ENCODE measurements around the gene BMPER.
"Not testable (repeated sequence)": the region's sequence is repeated elsewhere in the genome, so short reads cannot be mapped to it uniquely, and the experiment has no call there.

The BMPER gene

GRCh38 chr7:34158368-34159153 is 253.2 kb downstream of the BMPER start:
- H3K36me3 ChIP-seq (ENCODE audit: control insufficient read depth, insufficient read depth, low read length): no peaks in the 10 kb centered on the region
- no peak overlapping the region for H3K27ac ChIP-seq (ENCODE audit: low read depth, low read length)
- no peak overlapping the region for H3K4me3 ChIP-seq (ENCODE audit: low read length)
- H3K27me3 ChIP-seq (ENCODE audit: control insufficient read depth, insufficient read depth, low read length): no peaks in the 10 kb centered on the region
- H3K9ac ChIP-seq (ENCODE audit: low read length): no peak overlapping the region
- H3K4me1 ChIP-seq (ENCODE audit: control insufficient read depth, insufficient read depth, low read length): no peaks in the 10 kb centered on the region

- H3K27me3 ChIP-seq (ENCODE audit: control insufficient read depth, insufficient read depth, low read length): no peaks in the 10 kb centered on the region
- no peaks in the 10 kb centered on the region for H3K4me1 ChIP-seq (ENCODE audit: control insufficient read depth, insufficient read depth, low read length)
- H3K27ac ChIP-seq (ENCODE audit: low read depth, low read length): no peak overlapping the region
- H3K4me3 ChIP-seq (ENCODE audit: low read length): no peak overlapping the region
- no peak overlapping the region for H3K9ac ChIP-seq (ENCODE audit: low read length)
- H3K36me3 ChIP-seq (ENCODE audit: control insufficient read depth, insufficient read depth, low read length): no peaks in the 10 kb centered on the region
These were observed 255.0 kb downstream of the BMPER start for GRCh38 chr7:34160261-34160752.

GRCh38 chr7:34162027-34162565 is 256.8 kb downstream of the BMPER start:
- no peak overlapping the region for H3K9ac ChIP-seq (ENCODE audit: low read length)
- H3K4me3 ChIP-seq (ENCODE audit: low read length): no peak overlapping the region
- no peak overlapping the region for H3K27ac ChIP-seq (ENCODE audit: low read depth, low read length)
- H3K36me3 ChIP-seq (ENCODE audit: control insufficient read depth, insufficient read depth, low read length): no peaks in the 10 kb centered on the region
- H3K27me3 ChIP-seq (ENCODE audit: control insufficient read depth, insufficient read depth, low read length): no peaks in the 10 kb centered on the region
- no peaks in the 10 kb centered on the region for H3K4me1 ChIP-seq (ENCODE audit: control insufficient read depth, insufficient read depth, low read length)

GRCh38 chr7:34162677-34163076 is 257.3 kb downstream of the BMPER start:
- H3K4me3 ChIP-seq (ENCODE audit: low read length): no peak overlapping the region
- no peak overlapping the region for H3K27ac ChIP-seq (ENCODE audit: low read depth, low read length)
- no peaks in the 10 kb centered on the region for H3K4me1 ChIP-seq (ENCODE audit: control insufficient read depth, insufficient read depth, low read length)

GRCh38 chr7:34163956-34164355 is 258.6 kb downstream of the BMPER start:
- no peaks in the 10 kb centered on the region for H3K27me3 ChIP-seq (ENCODE audit: control insufficient read depth, insufficient read depth, low read length)
- H3K27ac ChIP-seq (ENCODE audit: low read depth, low read length): no peak overlapping the region
- no peaks in the 10 kb centered on the region for H3K36me3 ChIP-seq (ENCODE audit: control insufficient read depth, insufficient read depth, low read length)
- no peaks in the 10 kb centered on the region for H3K4me1 ChIP-seq (ENCODE audit: control insufficient read depth, insufficient read depth, low read length)
- H3K4me3 ChIP-seq (ENCODE audit: low read length): no peak overlapping the region
- no peak overlapping the region for H3K9ac ChIP-seq (ENCODE audit: low read length)

More at GRCh38 chr7:34162677-34163076, 257.3 kb downstream of the BMPER start:
- H3K9ac ChIP-seq (ENCODE audit: low read length): no peak overlapping the region
- H3K36me3 ChIP-seq (ENCODE audit: control insufficient read depth, insufficient read depth, low read length): no peaks in the 10 kb centered on the region
- H3K27me3 ChIP-seq (ENCODE audit: control insufficient read depth, insufficient read depth, low read length): no peaks in the 10 kb centered on the region

GRCh38 chr7:34165466-34165865 is 260.1 kb downstream of the BMPER start:
- no peaks in the 10 kb centered on the region for H3K36me3 ChIP-seq (ENCODE audit: control insufficient read depth, insufficient read depth, low read length)
- no peaks in the 10 kb centered on the region for H3K27me3 ChIP-seq (ENCODE audit: control insufficient read depth, insufficient read depth, low read length)
- no peak overlapping the region for H3K27ac ChIP-seq (ENCODE audit: low read depth, low read length)
- no peak overlapping the region for H3K4me3 ChIP-seq (ENCODE audit: low read length)
- H3K4me1 ChIP-seq (ENCODE audit: control insufficient read depth, insufficient read depth, low read length): no peaks in the 10 kb centered on the region
- no peak overlapping the region for H3K9ac ChIP-seq (ENCODE audit: low read length)

- no peak overlapping the region for H3K27ac ChIP-seq (ENCODE audit: low read depth, low read length)
- no peaks in the 10 kb centered on the region for H3K27me3 ChIP-seq (ENCODE audit: control insufficient read depth, insufficient read depth, low read length)
- no peaks in the 10 kb centered on the region for H3K4me1 ChIP-seq (ENCODE audit: control insufficient read depth, insufficient read depth, low read length)
- no peak overlapping the region for H3K9ac ChIP-seq (ENCODE audit: low read length)
- no peak overlapping the region for H3K4me3 ChIP-seq (ENCODE audit: low read length)
- no peaks in the 10 kb centered on the region for H3K36me3 ChIP-seq (ENCODE audit: control insufficient read depth, insufficient read depth, low read length)
These were observed 260.7 kb downstream of the BMPER start for GRCh38 chr7:34165927-34166550.

GRCh38 chr7:34168013-34168412 is 262.7 kb downstream of the BMPER start:
- Histone ChIP-seq H3K9ac (ENCODE audit: low read length) (no peak overlapping the region), H3K4me3 (ENCODE audit: low read length) (no peak overlapping the region), H3K4me1 (ENCODE audit: control insufficient read depth, insufficient read depth, low read length) (no peaks in the 10 kb centered on the region), H3K27ac (ENCODE audit: low read depth, low read length) (no peak overlapping the region), H3K36me3 (ENCODE audit: control insufficient read depth, insufficient read depth, low read length) (no peaks in the 10 kb centered on the region), H3K27me3 (ENCODE audit: control insufficient read depth, insufficient read depth, low read length) (no peaks in the 10 kb centered on the region)

GRCh38 chr7:34174688-34175616 is 269.6 kb downstream of the BMPER start:
- H3K27ac ChIP-seq (ENCODE audit: low read depth, low read length); H3K4me1 ChIP-seq (ENCODE audit: control insufficient read depth, insufficient read depth, low read length); H3K27me3 ChIP-seq (ENCODE audit: control insufficient read depth, insufficient read depth, low read length); H3K4me3 ChIP-seq (ENCODE audit: low read length); H3K9ac ChIP-seq (ENCODE audit: low read length); H3K36me3 ChIP-seq (ENCODE audit: control insufficient read depth, insufficient read depth, low read length): not testable (repeated sequence)

GRCh38 chr7:34175837-34176236 is 270.5 kb downstream of the BMPER start:
- no peak overlapping the region for H3K4me3 ChIP-seq (ENCODE audit: low read length)
- H3K4me1 ChIP-seq (ENCODE audit: control insufficient read depth, insufficient read depth, low read length): no peaks in the 10 kb centered on the region
- H3K27ac ChIP-seq (ENCODE audit: low read depth, low read length): no peak overlapping the region
- H3K9ac ChIP-seq (ENCODE audit: low read length): no peak overlapping the region
- H3K36me3 ChIP-seq (ENCODE audit: control insufficient read depth, insufficient read depth, low read length): no peaks in the 10 kb centered on the region
- no peaks in the 10 kb centered on the region for H3K27me3 ChIP-seq (ENCODE audit: control insufficient read depth, insufficient read depth, low read length)

- Histone ChIP-seq H3K36me3 (ENCODE audit: control insufficient read depth, insufficient read depth, low read length) (no peaks in the 10 kb centered on the region), H3K4me3 (ENCODE audit: low read length) (no peak overlapping the region), H3K4me1 (ENCODE audit: control insufficient read depth, insufficient read depth, low read length) (no peaks in the 10 kb centered on the region), H3K27ac (ENCODE audit: low read depth, low read length) (no peak overlapping the region), H3K9ac (ENCODE audit: low read length) (no peak overlapping the region), H3K27me3 (ENCODE audit: control insufficient read depth, insufficient read depth, low read length) (no peaks in the 10 kb centered on the region)
These were observed 272.1 kb downstream of the BMPER start for GRCh38 chr7:34177476-34177875.
